ENCODE data around the gene RPS21. TPM values are rescaled to one million over a fixed set of nuclear protein-coding genes. Genes with fewer than 3 reads are reported as not detected.

Gene RPS21
- total and polyA plus RNA-seq, 2 of the 4 experiments (the other 2 are of a cell fraction): 2,710 to 4,298 TPM

- intact Hi-C loops (cut with micrococcal nuclease) (no loop called here), in situ Hi-C loops (cut with MboI; ENCODE audit: low sequenced_read_pairs) (no loop called here), dilution Hi-C loops (cut with HindIII; ENCODE audit: low sequenced_read_pairs, unreplicated experiment) (no loop called here)
- no peak overlapping the region for H2BK120ac ChIP-seq (ENCODE audit: low read depth, low read length)
- H3K36me3 ChIP-seq (ENCODE audit: control insufficient read depth, insufficient read depth, low read length): no peaks in the 10 kb centered on the region
- H3K9me1 ChIP-seq (ENCODE audit: insufficient read depth, low read length): no peaks in the 10 kb centered on the region
- WGBS, 2 experiments (ENCODE audit: extremely low coverage in 2 of 2, insufficient read length in 1 of 2): 78% methylated on average over 12 of the region's 22 CpGs; no CpG with 5 or more reads in 1 of the 2 experiments
- H2AFZ ChIP-seq (replicated peaks; ENCODE audit: low read length, poor library complexity): no peak overlapping the region
- H3K4me3 ChIP-seq (ENCODE audit: insufficient read depth, low read depth, low read length): no peak overlapping the region
- ChIA-PET POLR2A (ENCODE audit: unreplicated experiment) (no interaction called here), CTCF (no interaction called here)
- no peak overlapping the region for H3K18ac ChIP-seq (ENCODE audit: low read depth, low read length)
- no peak overlapping the region for H2AK9ac ChIP-seq (replicated peaks; ENCODE audit: low read depth, low read length, poor library complexity)
- H2AK5ac ChIP-seq (ENCODE audit: low read depth, low read length): no peak overlapping the region
- H4K91ac ChIP-seq (ENCODE audit: insufficient read depth, low read depth, low read length): no peak overlapping the region
- no peak overlapping the region for H3K14ac ChIP-seq (replicated peaks; ENCODE audit: low read depth, low read length)
- no peak overlapping the region for H2BK15ac ChIP-seq (ENCODE audit: low read depth, low read length)
- BruUV-seq (replicated peaks): no TSS peak
- H3K9ac ChIP-seq (ENCODE audit: low read depth, low read length): no peak overlapping the region
- no peak overlapping the region for H4K8ac ChIP-seq (ENCODE audit: low read depth in 2 of 2, low read length in 2 of 2)
- H3K23ac ChIP-seq (ENCODE audit: low read depth, low read length): no peak overlapping the region
- no peak overlapping the region for H3K4me2 ChIP-seq (ENCODE audit: low read depth, low read length)
- no peaks in the 10 kb centered on the region for H4K20me1 ChIP-seq (ENCODE audit: insufficient read depth, low read length)
- no peak overlapping the region for H3K56ac ChIP-seq (ENCODE audit: extremely low read depth, insufficient read depth, low read length)
- no peak overlapping the region for H2BK20ac ChIP-seq (ENCODE audit: low read depth, low read length)
- H3K27ac ChIP-seq (ENCODE audit: insufficient read depth, low read length): no peak overlapping the region
- H3K4ac ChIP-seq (ENCODE audit: low read depth, low read length): no peak overlapping the region
- H3K27me3 ChIP-seq (ENCODE audit: control insufficient read depth, insufficient read depth, low read length): peaks cover 11% of the 10 kb centered on the region; the same call in 1 of the 2 replicates
- H3K4me1 ChIP-seq (ENCODE audit: control insufficient read depth, insufficient read depth, low read length): no peaks in the 10 kb centered on the region
- DNase-seq (no peak), ATAC-seq (ENCODE audit: low read depth) (no peak)
- H2BK5ac ChIP-seq (ENCODE audit: low read depth, low read length, poor library complexity, severe bottlenecking): no peak overlapping the region
- H3K79me1 ChIP-seq (ENCODE audit: low read depth in 1 of 2, low read length in 2 of 2): no peaks in the 10 kb centered on the region
- H4K5ac ChIP-seq (ENCODE audit: low read depth, low read length): no peak overlapping the region
- TF ChIP-seq CTCF (conservative IDR thresholded peaks at IDR 0.05; ENCODE audit: low read depth, low read length) (0 out of 2 replicates have a peak, but pooled peaks have one; percentile 11), CEBPB (IDR thresholded peaks at IDR 0.05; ENCODE audit: low read depth, low read length) (no peak)
- no peaks in the 10 kb centered on the region for H3K9me3 ChIP-seq (ENCODE audit: control insufficient read depth, insufficient read depth, low read length)
These were observed 27.1 kb downstream of the RPS21 start for GRCh38 chr20:62413896-62414481.

All from IMR-90 (cell line).